Mucosa of rectum (tissue), 2 donors: ENCODE results near the gene PLCXD1.
"Not testable (repeated sequence)": the region's sequence is repeated elsewhere in the genome, so short reads cannot be mapped to it uniquely, and the experiment has no call there.

Source experiments
- H3K27ac ChIP-seq, 2 donors: one replicate each; pipeline ENCODE4 v1.7.0; 2013; ENCODE audit warnings: inconsistent platforms in 2 of 2, low read depth in 2 of 2, low read length in 2 of 2
- H3K27me3 ChIP-seq, 2 donors: one replicate each; pipeline ENCODE4 v1.7.0; 2013; ENCODE audit warnings: low read length in 2 of 2; ENCODE audit not compliant: control insufficient read depth in 2 of 2, insufficient read depth in 2 of 2
- H3K36me3 ChIP-seq, 2 donors: one replicate each; pipeline ENCODE4 v1.7.0; 2013; ENCODE audit warnings: low read length in 2 of 2; ENCODE audit not compliant: control insufficient read depth in 2 of 2, insufficient read depth in 2 of 2
- H3K4me1 ChIP-seq, 2 donors: one replicate each; pipeline ENCODE4 v1.7.0; 2013; ENCODE audit warnings: low read length in 2 of 2, mild to moderate bottlenecking in 1 of 2; ENCODE audit not compliant: control insufficient read depth in 2 of 2, insufficient read depth in 2 of 2
- H3K4me3 ChIP-seq, 2 donors: one replicate each; pipeline ENCODE4 v1.7.0; 2013; ENCODE audit warnings: low read length in 2 of 2
- H3K9ac ChIP-seq, 2 donors: one replicate each; pipeline ENCODE4 v1.7.0; 2013; ENCODE audit warnings: low read length in 2 of 2, low read depth in 1 of 2, mild to moderate bottlenecking in 1 of 2
- H3K9me3 ChIP-seq, 2 donors: one replicate each; pipeline ENCODE4 v1.7.0; 2013; ENCODE audit warnings: low read length in 2 of 2; ENCODE audit not compliant: control insufficient read depth in 2 of 2
- donor health status: healthy.
- donor health status: Normal muscosa, but diverticular disease.

The PLCXD1 gene

GRCh38 chrX:345020-345925 is 64.1 kb downstream of the PLCXD1 start:
- H3K36me3 ChIP-seq, result no peaks in the 10 kb centered on the region
- H3K4me3 ChIP-seq, result no peak overlapping the region
- H3K27ac ChIP-seq, result no peak overlapping the region
- no peak overlapping the region for H3K9ac ChIP-seq
- H3K4me1 ChIP-seq, result no peaks in the 10 kb centered on the region
- H3K9me3 ChIP-seq, result no peaks in the 10 kb centered on the region
- no peaks in the 10 kb centered on the region for H3K27me3 ChIP-seq

- Histone ChIP-seq H3K36me3 (no peaks in the 10 kb centered on the region), H3K9ac (no peak overlapping the region), H3K9me3 (no peaks in the 10 kb centered on the region), H3K27me3 (no peaks in the 10 kb centered on the region), H3K4me3 (no peak overlapping the region), H3K27ac (no peak overlapping the region), H3K4me1 (no peaks in the 10 kb centered on the region)
Observed at GRCh38 chrX:346034-346813, 65.0 kb downstream of the PLCXD1 start.

- Histone ChIP-seq H3K4me3 (no peak overlapping the region), H3K27ac (no peak overlapping the region), H3K36me3 (no peaks in the 10 kb centered on the region), H3K27me3 (no peaks in the 10 kb centered on the region), H3K9ac (no peak overlapping the region), H3K9me3 (no peaks in the 10 kb centered on the region), H3K4me1 (no peaks in the 10 kb centered on the region)
Observed at GRCh38 chrX:347351-348117, 66.4 kb downstream of the PLCXD1 start.

GRCh38 chrX:348461-349117 is 67.4 kb downstream of the PLCXD1 start:
- no peaks in the 10 kb centered on the region for H3K4me1 ChIP-seq
- no peak overlapping the region for H3K9ac ChIP-seq
- no peak overlapping the region for H3K27ac ChIP-seq
- H3K9me3 ChIP-seq, result no peaks in the 10 kb centered on the region
- no peak overlapping the region for H3K4me3 ChIP-seq
- H3K36me3 ChIP-seq, result no peaks in the 10 kb centered on the region
- no peaks in the 10 kb centered on the region for H3K27me3 ChIP-seq

- Histone ChIP-seq H3K36me3 (no peaks in the 10 kb centered on the region), H3K9ac (no peak overlapping the region), H3K9me3 (no peaks in the 10 kb centered on the region), H3K4me3 (no peak overlapping the region), H3K27ac (no peak overlapping the region), H3K27me3 (no peaks in the 10 kb centered on the region), H3K4me1 (no peaks in the 10 kb centered on the region)
Observed at GRCh38 chrX:349196-349595, 68.0 kb downstream of the PLCXD1 start.

- Histone ChIP-seq H3K27me3 (no peaks in the 10 kb centered on the region), H3K9me3 (no peaks in the 10 kb centered on the region), H3K4me3 (no peak overlapping the region), H3K4me1 (no peaks in the 10 kb centered on the region), H3K9ac (no peak overlapping the region), H3K36me3 (no peaks in the 10 kb centered on the region), H3K27ac (no peak overlapping the region)
Observed at GRCh38 chrX:349702-350101, 68.5 kb downstream of the PLCXD1 start.

- Histone ChIP-seq H3K27me3 (no peaks in the 10 kb centered on the region), H3K4me3 (no peak overlapping the region), H3K9me3 (no peaks in the 10 kb centered on the region), H3K36me3 (no peaks in the 10 kb centered on the region), H3K27ac (no peak overlapping the region), H3K9ac (no peak overlapping the region), H3K4me1 (no peaks in the 10 kb centered on the region)
Observed at GRCh38 chrX:350148-350533, 69.0 kb downstream of the PLCXD1 start.

GRCh38 chrX:350534-351323 is 69.5 kb downstream of the PLCXD1 start:
- no peaks in the 10 kb centered on the region for H3K27me3 ChIP-seq
- H3K4me3 ChIP-seq, result no peak overlapping the region
- no peaks in the 10 kb centered on the region for H3K9me3 ChIP-seq
- no peaks in the 10 kb centered on the region for H3K4me1 ChIP-seq
- H3K27ac ChIP-seq, result no peak overlapping the region
- no peaks in the 10 kb centered on the region for H3K36me3 ChIP-seq
- no peak overlapping the region for H3K9ac ChIP-seq

- H3K27ac ChIP-seq, H3K9ac ChIP-seq, H3K9me3 ChIP-seq, H3K4me1 ChIP-seq, H3K27me3 ChIP-seq, H3K36me3 ChIP-seq, H3K4me3 ChIP-seq: not testable (repeated sequence)
Observed at GRCh38 chrX:351324-351641, 70.1 kb downstream of the PLCXD1 start.
